GM12878 (cell line): ENCODE results near the gene FFAR1. TPM values are rescaled to one million over a fixed set of nuclear protein-coding genes. Genes with fewer than 3 reads are reported as not detected.
A peak's percentile ranks its signal among the peaks of the same experiment; 100 is the strongest.

Experiments used
- ATAC-seq: fragments of 200-7000 bp; cut with Tn5 transposase; 3 replicates; pipeline ENCODE4 v1.9.1; 2020; ENCODE audit warnings: mild to moderate bottlenecking, moderate library complexity
- BruUV-seq: library from RNA; stranded (reverse); fragments of 400-500 nt; replicated peaks from 2 replicates; lab custom pipeline; 2021; lab: Mats Ljungman, UMichigan
- CTCF ChIA-PET: fragments of 300-600 bp; sonication (Branson Sonifier 250); formaldehyde crosslinking; extraction: SDS; loops from one replicate; lab custom pipeline; 2021; ENCODE audit warnings: inconsistent platforms; lab: Yijun Ruan, JAX
- POLR2A ChIA-PET: fragments of 350-600 bp; formaldehyde crosslinking; extraction: SDS; loops from one replicate; lab custom pipeline; 2021; ENCODE audit warnings: inconsistent platforms; lab: Charles Lee
- RAD21 ChIA-PET: fragments of 300-600 bp; sonication (Branson Sonifier 250); formaldehyde crosslinking; loops from one replicate; lab custom pipeline; 2023; ENCODE audit warnings: antibody characterized with exemption; ENCODE audit not compliant: unreplicated experiment; lab: Charles Lee
- SMC1A ChIA-PET: fragments of 300-600 bp; sonication (Branson Sonifier 250); formaldehyde crosslinking; loops from one replicate; lab custom pipeline; 2023; ENCODE audit not compliant: unreplicated experiment, uncharacterized antibody; lab: Charles Lee
- DNase-seq: peaks from one replicate; pipeline ENCODE4 v3.0.0-alpha.2; 2011; ENCODE audit warnings: low read depth, low spot score
- FAIRE-seq: peaks from 3 replicates; lab custom pipeline; 2011; peaks lifted over from hg19 to GRCh38; lab: Jason Lieb, UNC
- H2AFZ ChIP-seq: 2 replicates; pipeline ENCODE4 v1.6.0; 2011; ENCODE audit warnings: low read depth, low read length, control low read depth; ENCODE audit not compliant: control insufficient read depth
- H3K27ac ChIP-seq: 2 replicates; pipeline ENCODE4 v1.5.1; 2011; ENCODE audit warnings: control low read depth; ENCODE audit not compliant: control insufficient read depth, insufficient read depth
- H3K27me3 ChIP-seq, 2 experiments: replicated peaks in 1 of 2; 2 replicates each; pipeline versions ENCODE4 v1.6.0 to v1.6.1; 2011; ENCODE audit warnings: low read length in 1 of 2; ENCODE audit not compliant: control insufficient read depth in 2 of 2, insufficient read depth in 2 of 2
- H3K36me3 ChIP-seq, 2 experiments: 2 replicates each; pipeline ENCODE4 v1.5.1; 2011; ENCODE audit warnings: low read length in 1 of 2; ENCODE audit not compliant: control insufficient read depth in 2 of 2, insufficient read depth in 2 of 2
- H3K4me1 ChIP-seq: 2 replicates; pipeline ENCODE4 v1.6.1; 2011; ENCODE audit warnings: mild to moderate bottlenecking, low read length, moderate library complexity, mixed read lengths; ENCODE audit not compliant: control insufficient read depth, insufficient read depth
- H3K4me2 ChIP-seq: 2 replicates; pipeline ENCODE4 v1.6.0; 2011; ENCODE audit warnings: control low read depth; ENCODE audit not compliant: control insufficient read depth, insufficient read depth
- H3K4me3 ChIP-seq: fragments of 200-600 bp; sonication (generic); 2 replicates; pipeline ENCODE4 v1.5.1; 2016
- H3K79me2 ChIP-seq: 2 replicates; pipeline ENCODE4 v1.6.0; 2011; ENCODE audit warnings: low read length; ENCODE audit not compliant: control insufficient read depth, insufficient read depth
- H3K9ac ChIP-seq: 2 replicates; pipeline ENCODE4 v1.8.0; 2011; ENCODE audit warnings: low read length, control low read depth, mixed read lengths; ENCODE audit not compliant: control insufficient read depth, insufficient read depth
- H3K9me3 ChIP-seq: replicated peaks from 3 replicates; pipeline ENCODE4 v1.5.1; 2011; ENCODE audit warnings: mild to moderate bottlenecking, low read length; ENCODE audit not compliant: control insufficient read depth, insufficient read depth
- H4K20me1 ChIP-seq: 2 replicates; pipeline ENCODE4 v1.6.0; 2011; ENCODE audit not compliant: control insufficient read depth, insufficient read depth
- NFIC ChIP-seq: IDR thresholded peaks from 2 replicates; pipeline ENCODE4 v1.6.1; 2012; ENCODE audit warnings: low read depth, mild to moderate bottlenecking, inconsistent platforms, low read length, moderate library complexity
- RELA ChIP-seq: fragments of 450-650 bp; IDR thresholded peaks from 2 replicates; pipeline ENCODE4 v1.8.0; 2014; ENCODE audit warnings: borderline replicate concordance; ENCODE audit not compliant: partially characterized antibody
- SRF ChIP-seq, 2 experiments: IDR thresholded peaks; 2 replicates each; pipeline ENCODE4 v1.6.1; 2011; ENCODE audit warnings: low read depth in 2 of 2, low read length in 2 of 2, mild to moderate bottlenecking in 1 of 2, moderate library complexity in 1 of 2
- ZNF384 ChIP-seq: IDR thresholded peaks from 2 replicates; pipeline ENCODE4 v1.6.1; 2012; ENCODE audit warnings: low read depth, mild to moderate bottlenecking, low read length, improper control_type of control experiment, borderline replicate concordance
- WGBS: methylation state at CpG from one replicate; pipeline ENCODE4 v1.1.6; 2016; ENCODE audit warnings: low lambda C conversion rate; ENCODE audit not compliant: insufficient replicate concordance, insufficient coverage; ENCODE audit errors: missing lambda C conversion rate; 5-methylcytosine and 5-hydroxymethylcytosine counted together
- in situ Hi-C: fragments of 300-500 bp; cut with MboI; formaldehyde crosslinking; loops from 9 replicates; pipeline ENCODE4 v1.14.3; 2018; ENCODE audit warnings: mixed read lengths
- intact Hi-C: fragments of 100-400 bp; cut with micrococcal nuclease; formaldehyde crosslinking; loops from one replicate; pipeline ENCODE4 v1.14.2; 2022; ENCODE audit not compliant: unreplicated experiment
- polyA plus RNA-seq, 11 experiments: library from polyadenylated mRNA; depleted of rRNA in 4 of 11; unstranded in 6 of 11; stranded (reverse) in 5 of 11; fragments of >200 nt; fragmentation: Nextera tagmentation in 4 of 11; fragmentation: Illumina TruSeq in 1 of 11; extraction: Ambion mirVana in 4 of 11; extraction: Trizol in 1 of 11; gene quantifications; 1 replicate in 1 of 11; 2 replicates in 10 of 11; pipeline versions ENCODE4 v1.2.1 to v1.2.3, GENCODE V29; 2011 to 2016; ENCODE audit warnings: inconsistent platforms in 2 of 11, missing spikeins in 2 of 11, low read depth in 1 of 11
- total RNA-seq, 4 experiments: library from RNA; depleted of rRNA in 3 of 4; stranded (reverse); fragments of >200 nt in 3 of 4; fragmentation: Illumina TruSeq in 1 of 4; extraction: Trizol in 1 of 4; gene quantifications; 2 replicates each; pipeline versions ENCODE4 v1.2.1 to v1.2.3, GENCODE V29; 2013 to 2021

FFAR1 gene
- total and polyA plus RNA-seq, 10 of the 15 experiments (the other 5 are each of a cell fraction or from before 2014, with no cell fraction given) = 0.05 to 0.62 (median 0.14) TPM; not detected in 2

DNA sequence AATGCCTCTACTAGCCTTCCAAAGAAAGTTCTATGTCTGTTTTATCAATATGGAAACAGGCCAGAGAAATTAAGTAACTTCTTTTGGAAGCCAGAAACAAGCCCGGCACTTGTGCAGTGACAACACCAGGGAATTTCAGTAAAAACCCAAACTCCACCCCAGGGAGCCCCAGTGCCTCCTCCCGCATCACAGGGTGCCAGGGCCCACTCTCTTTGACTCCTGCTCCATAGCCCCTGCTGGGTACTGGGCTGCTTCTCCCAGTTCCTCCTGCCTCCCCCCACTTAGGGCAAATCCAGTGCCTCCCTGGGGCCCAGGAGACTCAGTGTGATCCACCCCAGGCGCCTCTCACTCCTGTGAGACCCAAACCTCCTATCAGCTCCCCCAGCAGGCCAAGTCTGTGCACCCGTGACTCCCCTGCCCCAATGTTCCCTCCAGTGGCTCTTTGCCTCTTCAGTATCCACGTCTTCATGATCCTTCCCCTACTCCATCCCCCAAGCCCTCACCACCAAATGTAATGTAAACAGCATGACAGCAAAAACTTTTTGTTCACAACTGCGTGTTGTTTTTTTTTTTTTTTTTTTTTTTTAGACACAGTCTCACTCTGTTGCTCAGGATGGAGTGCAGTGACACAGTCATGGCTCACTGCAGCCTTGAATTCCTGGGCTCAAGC lies 8.2 kb downstream of the FFAR1 start:
- Histone ChIP-seq H3K27ac (no peak overlapping the region), H3K79me2 (no peaks in the 10 kb centered on the region), H3K4me1 (peaks cover 22% of the 10 kb centered on the region), H4K20me1 (no peaks in the 10 kb centered on the region), H3K9me3 (no peaks in the 10 kb centered on the region), H2AFZ (no peak overlapping the region), H3K4me2 (no peak overlapping the region), H3K9ac (no peak overlapping the region), H3K36me3 (no peaks in the 10 kb centered on the region), H3K4me3 (no peak overlapping the region), H3K27me3 (no peaks in the 10 kb centered on the region)
- BruUV-seq = no TSS peak
- POLR2A ChIA-PET = interaction anchor here (0.6 to 5.5 kb wide), 9 partner anchors 19 to 230 kb away, joined by 3 to 30 read pairs (median 4); partner anchors contain the start of gene PMIS2
- intact Hi-C loops = no loop called here
- WGBS = 57% methylated on average over 6 of the region's 6 CpGs
- SMC1A ChIA-PET = interaction anchor here (1.3 to 7.1 kb wide), 10 partner anchors 21 to 214 kb away, joined by 3 to 123 read pairs (median 13); no protein-coding TSS in a partner anchor
- ATAC-seq (no peak), FAIRE-seq (no peak), DNase-seq (no peak)
- RAD21 ChIA-PET = interaction anchor here (0.7 to 6.8 kb wide), 10 partner anchors 19 to 153 kb away, joined by 3 to 143 read pairs (median 37); no protein-coding TSS in a partner anchor
- in situ Hi-C loops = no loop called here
- CTCF ChIA-PET = interaction anchor here (1.4 to 6.7 kb wide), 9 partner anchors 13 to 138 kb away, joined by 3 to 168 read pairs (median 24); no protein-coding TSS in a partner anchor
- TF ChIP-seq RELA (no peak), SRF (IDR thresholded peaks at IDR 0.05; ENCODE audit: low read depth in 2 of 2, low read length in 2 of 2) (no peak), ZNF384 (peak; percentile 25; the same call in 1 of the 2 replicates), NFIC (no peak)
